NOMO-1 (cell line): ENCODE results near the gene MTA3.
"Not testable (repeated sequence)": the region's sequence is repeated elsewhere in the genome, so short reads cannot be mapped to it uniquely, and the experiment has no call there.

Source experiments
- DNase-seq, 2 experiments: peaks; one replicate each; lab custom pipeline; 2025; ENCODE audit not compliant: unreplicated experiment in 2 of 2; lab: John Stamatoyannopoulos, UW

Gene MTA3

DNA sequence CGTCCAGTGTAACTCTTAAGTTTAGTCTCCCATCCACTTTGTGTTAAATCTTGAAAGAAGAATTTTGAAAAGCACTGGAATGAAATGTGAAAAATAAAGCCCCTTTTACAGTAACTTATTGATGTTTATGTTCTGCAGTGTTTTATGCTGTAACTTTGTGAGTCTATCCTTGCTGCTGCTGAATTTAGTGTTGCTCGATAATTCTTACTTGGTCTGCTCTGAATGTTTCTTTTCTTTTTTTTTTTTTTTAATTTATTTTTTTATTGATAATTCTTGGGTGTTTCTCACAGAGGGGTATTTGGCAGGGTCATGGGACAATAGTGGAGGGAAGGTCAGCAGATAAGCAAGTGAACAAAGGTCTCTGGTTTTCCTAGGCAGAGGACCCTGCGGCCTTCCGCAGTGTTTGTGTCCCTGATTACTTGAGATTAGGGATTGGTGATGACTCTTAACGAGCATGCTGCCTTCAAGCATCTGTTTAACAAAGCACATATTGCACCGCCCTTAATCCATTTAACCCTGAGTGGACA, 36.0 kb downstream of the MTA3 start:
- not testable (repeated sequence) for DNase-seq

DNA sequence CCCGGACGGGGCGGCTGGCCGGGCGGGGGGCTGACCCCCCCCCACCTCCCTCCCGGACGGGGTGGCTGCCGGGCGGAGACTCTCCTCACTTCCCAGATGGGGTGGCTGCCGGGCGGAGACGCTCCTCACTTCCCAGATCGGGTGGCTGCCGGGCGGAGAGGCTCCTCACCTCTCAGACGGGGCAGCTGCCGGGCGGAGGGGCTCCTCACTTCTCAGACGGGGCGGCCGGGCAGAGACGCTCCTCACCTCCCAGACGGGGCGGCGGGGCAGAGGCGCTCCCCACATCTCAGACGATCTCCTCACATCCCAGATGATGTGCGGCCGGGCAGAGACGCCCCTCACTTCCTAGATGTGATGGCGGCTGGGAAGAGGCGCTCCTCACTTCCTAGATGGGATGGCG, 37.7 kb downstream of the MTA3 start:
- not testable (repeated sequence) for DNase-seq

DNA sequence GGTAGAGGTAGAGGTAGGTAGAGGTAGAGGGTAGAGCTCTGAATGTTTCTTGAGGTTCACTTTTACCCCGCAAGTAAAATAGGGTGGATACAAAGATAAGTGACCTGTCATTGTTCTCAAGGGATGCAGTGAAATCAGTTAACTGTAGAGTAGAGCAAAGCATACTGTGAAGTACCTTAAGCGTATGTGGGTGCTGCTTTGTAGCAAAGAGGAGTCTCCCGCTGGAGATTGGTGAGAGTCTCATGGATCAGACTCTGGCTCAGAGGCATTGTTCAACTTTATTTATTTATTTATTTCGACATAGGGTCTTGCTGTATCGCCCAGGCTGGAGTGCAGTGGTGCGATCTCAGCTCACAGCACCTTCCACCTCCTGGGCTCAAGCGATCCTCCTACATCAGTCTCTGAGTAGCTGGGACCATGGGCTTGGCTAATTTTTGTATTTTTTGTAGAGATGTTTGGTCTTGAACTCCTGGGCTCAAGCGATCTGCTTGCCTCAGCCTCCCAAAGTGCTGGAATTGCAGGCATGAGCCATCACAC, 38.7 kb downstream of the MTA3 start:
- no peak for DNase-seq

DNA sequence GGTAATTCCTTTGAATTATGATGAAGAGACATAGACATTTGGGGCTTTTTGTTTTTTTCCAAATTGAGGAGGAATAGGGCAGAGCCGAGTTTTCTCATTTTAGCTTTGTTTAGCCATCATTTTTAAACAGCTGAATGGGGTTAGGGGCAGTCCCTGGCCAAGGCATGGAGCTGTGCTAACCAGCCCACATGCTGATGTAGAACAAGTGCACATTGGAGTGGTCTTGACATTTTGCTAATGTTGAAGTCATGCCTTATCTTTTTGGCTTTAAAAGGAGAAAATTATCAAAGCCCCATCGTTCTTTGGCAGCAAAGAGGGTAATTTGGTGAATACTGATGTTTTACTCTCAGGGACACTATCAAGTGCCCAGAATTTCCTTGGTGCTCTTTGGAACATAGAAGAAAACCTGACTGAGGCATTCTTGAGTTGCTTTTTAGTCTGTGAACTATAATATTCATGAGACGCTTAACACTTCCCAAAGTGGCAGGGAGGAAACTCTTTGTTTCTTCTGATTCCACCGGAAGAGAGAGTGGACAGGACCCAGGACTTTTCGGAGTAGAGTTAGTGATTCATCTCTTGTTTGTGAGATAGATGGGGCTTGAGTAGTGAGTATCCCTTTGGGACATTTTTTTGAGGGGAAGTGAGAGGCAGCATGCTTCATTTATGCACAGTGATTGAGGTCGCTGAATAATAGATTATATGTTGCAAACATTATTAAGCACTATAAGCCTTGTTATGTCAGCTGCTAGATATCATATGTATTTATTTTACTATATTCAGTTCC, 45.0 kb downstream of the MTA3 start:
- DNase-seq: no peak

DNA sequence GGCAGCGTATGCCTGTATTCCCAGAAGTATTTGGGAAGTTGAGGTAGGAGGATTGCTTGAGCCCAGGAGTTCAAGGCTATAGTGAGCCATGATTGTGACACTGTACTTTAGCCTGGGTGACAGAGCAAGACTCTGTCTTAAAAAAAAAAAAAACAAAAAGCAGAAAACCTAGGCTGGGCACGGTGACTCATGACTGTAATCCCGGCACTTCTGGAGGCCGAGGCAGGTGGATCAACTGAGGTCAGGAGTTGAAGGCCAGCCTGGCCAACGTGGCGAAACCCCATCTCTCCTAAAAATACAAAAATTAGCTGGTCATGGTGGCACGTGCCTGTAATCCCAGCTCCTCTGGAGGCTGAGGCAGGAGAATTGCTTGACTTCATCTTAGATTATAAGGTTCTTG, 46.4 kb downstream of the MTA3 start:
- no peak for DNase-seq

DNA sequence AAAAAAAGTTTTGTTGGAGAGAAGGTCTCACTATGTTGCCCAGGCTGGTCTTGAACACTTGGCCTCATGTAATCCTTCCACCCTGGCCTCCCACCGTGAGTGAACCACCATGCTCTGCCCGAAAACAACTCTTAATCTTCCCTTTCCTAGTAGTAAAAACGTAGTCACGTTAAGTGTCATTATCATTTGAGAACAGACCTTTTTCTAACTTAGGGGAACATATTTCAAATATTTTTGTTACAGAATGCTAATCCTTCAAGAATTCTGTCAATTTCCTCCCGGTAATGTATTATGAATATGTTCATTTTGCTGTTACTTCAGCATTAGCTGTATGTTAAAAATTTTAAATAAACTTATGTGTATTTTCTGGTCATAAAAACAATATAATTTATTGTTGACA, 49.7 kb downstream of the MTA3 start:
- no peak for DNase-seq

DNA sequence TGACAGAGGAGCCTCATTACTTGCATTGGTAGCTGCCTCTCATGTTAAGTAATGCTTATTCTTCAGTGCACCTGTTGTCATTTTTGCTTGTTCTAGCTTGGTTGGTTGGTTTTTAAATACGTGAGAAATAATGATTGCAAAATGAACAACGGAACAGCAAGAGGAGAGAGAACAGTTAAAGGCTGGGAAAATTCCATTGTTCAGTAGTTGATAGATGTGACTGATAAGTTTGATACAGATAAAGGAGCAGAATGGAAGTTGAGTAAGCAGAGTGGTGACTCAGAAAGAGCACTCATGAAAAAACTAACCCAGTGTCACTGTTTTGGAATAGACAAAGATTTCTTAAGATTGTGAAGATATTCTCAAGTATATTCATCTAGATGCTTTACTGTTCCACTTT, 50.5 kb downstream of the MTA3 start:
- DNase-seq: no peak

DNA sequence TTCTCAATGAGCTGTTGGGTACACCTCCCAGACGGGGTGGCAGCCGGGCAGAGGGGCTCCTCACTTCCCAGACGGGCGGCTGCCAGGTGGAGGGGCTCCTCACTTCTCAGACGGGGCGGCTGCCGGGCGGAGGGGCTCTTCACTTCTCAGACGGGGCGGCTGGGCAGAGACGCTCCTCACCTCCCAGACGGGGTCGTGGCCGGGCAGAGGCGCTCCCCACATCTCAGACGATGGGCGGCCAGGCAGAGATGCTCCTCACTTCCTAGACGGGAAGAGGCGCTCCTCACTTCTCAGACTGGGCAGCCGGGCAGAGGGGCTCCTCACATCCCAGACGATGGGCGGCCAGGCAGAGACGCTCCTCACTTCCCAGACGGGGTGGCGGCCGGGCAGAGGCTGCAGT, 53.2 kb downstream of the MTA3 start:
- DNase-seq: not testable (repeated sequence)

DNA sequence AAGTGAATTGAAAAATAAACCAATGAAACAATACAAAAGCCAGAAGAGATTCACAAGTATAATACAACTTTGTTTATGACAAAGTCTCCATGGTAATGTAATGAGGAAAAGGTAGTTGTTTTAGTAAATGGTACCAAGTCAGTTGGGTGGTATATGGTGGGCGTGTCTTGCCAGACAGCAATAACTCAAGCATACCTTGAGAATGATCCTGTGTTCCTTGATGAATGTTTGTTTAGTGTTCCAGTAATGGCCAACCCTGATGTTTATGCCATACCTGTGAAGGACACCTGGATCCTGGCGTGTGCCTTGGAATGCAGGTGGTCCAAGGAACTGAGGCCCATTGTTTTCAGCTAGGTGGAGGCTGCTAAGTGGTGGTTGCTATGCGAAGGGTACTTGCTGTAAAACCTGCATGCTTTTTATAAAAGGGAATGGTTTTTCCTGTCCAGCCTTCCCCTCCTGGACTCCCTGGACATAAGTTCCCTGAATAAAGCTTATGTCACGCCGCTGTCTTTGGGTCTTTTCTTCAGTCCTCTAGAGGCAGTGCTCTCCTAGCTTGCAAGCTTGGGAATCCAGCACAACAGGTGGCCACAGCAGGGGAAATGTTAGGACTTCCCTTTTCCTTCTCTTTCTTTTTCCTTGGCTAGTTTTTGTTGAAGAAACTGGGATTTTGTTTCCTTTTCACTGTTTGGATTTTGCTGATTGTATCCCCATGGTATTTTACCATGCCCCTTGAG, 54.7 kb downstream of the MTA3 start:
- no peak for DNase-seq

DNA sequence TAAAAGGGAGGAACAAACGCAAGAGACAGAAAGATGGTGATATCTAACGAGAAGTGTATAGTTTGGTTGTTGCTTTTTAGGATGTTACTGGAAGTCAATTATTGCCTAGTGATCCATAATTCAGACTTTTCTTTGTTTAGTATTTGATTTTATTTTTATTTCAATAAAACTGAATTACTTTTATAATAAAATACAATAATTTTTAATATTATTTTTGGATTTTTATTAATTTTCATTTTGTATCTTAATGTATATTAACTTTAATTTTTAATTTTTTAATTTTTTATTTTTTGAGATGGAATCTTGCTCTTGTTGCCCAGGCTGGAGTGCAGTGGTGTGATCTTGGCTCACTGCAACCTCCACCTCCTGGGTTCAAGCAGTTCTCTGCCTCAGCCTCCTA, 55.6 kb downstream of the MTA3 start:
- DNase-seq: no peak

DNA sequence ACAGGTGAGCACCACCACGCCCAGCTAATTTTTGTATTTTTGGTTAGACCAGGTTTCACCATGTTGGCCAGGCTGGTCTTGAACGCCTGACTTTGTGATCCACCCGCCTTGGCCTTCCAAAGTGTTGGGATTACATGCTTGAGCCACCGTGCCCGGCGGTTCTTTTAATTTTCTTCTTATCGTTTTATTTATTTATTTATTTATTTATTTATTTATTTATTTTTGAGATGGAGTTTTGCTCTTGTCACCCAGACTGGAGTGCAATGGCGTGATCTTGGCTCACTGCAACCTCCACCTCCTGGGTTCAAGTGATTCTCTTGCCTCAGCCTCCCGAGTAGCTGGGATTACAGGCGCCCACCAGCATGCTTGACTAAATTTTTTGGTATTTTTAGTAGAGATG, 59.6 kb downstream of the MTA3 start:
- DNase-seq: not testable (repeated sequence)

DNA sequence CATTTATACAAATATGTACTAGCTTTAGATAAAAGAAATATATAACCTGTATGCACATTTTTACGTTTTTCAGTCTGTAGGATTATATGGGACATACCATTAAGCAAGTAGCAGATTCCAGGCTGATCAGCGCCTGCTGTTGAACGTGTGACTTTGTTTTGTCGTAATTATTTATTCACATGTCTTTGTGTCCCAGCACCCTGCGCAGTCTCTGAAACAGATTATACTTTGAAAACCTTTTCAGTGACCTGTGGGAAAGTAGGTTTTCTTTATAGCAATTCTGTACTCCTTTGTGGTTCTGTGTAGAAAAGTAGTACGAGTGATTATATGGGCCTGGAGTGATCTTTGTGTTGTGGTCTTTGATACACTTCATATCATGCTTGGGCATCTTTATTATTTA, 68.5 kb downstream of the MTA3 start:
- no peak for DNase-seq

DNA sequence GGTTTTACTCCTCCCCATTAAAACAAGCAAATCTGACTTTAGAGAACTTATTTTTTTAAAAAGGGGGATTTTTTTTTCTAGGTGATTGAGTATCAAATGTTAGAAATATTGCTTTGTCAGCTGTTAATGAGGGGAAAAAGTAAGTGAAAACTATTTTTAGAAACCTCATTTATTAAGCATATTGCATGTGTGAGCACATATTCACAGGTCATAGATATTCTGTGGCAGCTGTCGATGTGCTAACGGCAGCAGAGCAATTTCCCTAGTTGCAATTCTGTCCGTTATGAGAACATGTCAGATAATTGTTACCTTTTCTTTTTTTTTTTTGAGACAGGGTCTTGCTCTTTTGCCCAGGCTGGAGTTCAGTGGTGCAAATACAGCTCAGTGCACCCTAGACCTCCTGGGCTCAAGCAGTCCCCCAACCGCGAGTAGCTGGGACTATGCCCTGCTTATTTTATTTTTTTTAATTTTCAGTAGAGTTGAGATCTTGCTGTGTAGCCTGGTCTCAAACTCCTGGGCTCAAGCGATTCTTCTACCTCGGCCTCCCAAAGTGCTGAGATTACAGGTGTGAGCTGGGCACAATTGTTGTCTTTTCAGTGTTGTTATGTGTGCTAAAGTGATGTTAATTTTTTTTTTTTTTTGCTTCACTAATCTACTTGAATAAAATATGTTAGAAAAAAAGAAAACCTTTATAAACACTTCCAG, 69.8 kb downstream of the MTA3 start:
- no peak for DNase-seq

DNA sequence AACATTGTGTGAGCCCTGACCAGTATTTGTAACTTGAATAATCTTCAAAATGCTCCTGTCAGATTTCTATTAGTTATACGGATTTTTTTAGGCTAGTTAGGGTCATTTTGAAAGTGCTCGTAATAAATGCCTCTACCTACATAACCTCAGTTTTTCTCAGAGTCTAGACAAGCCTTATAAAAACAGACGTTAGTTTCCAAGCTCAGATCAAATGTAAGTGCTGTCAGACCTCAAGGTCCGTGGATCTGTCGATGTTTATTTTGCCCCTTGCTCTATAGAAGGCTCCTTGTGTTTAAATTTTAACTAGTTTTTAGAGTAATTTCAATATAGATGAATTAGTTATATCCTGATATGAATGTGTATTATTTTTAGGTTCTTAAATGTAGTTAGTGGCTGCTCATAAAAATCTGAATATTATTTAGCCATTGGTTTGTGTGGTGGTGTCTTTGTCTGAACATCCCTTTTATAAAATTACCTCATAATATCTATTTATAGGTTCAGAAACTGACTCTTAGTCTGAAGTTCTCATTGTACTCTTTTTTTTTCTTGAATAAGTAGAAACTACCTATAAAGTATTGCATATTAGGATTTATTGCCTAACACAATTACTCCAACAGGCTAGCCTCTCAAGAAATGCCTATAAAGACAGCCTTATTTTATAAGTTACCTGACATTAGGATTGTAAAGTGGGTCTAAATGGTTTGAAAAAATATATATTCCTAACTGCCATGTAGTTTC, 71.1 kb downstream of the MTA3 start:
- DNase-seq: peak in 1 of 2 experiments; percentile 83

DNA sequence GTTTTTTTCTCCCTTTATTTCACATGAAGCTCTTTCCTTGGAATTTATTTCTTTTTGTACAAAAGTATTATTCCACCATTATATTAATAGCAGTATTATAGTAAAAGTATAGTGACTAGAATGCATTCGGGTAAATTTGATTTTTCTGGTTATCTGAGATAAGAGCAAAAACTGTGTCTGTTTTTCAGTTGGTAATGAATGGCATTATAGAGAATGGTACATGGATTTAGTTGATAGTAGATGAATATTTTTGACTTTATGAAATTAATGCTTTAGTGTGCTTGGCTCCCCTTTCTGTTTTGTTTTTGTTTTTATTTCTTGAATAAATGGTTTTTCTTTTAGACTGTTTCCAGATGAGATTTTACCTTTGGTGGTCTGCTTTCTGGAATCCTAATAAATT, 71.8 kb downstream of the MTA3 start:
- DNase-seq: no peak

DNA sequence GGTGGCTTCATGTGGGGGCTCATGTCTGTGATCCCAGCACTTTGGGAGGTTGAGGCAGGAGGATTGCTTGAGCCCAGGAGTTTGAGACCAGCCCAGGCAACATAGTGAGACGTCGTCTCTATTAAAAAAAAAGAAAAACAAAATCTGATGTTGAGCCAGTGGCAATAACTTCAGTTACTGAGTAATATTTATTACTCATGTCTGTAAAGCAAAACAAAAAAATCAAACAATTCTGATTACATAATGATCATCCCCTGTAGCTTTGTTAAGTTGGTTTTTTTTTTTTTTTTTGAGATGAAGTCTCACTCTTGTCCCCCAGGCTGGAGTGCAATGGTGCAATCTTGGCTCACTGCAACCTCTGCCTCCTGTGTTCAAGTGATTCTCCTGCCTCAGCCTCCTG, 73.9 kb downstream of the MTA3 start:
- DNase-seq: not testable (repeated sequence)

DNA sequence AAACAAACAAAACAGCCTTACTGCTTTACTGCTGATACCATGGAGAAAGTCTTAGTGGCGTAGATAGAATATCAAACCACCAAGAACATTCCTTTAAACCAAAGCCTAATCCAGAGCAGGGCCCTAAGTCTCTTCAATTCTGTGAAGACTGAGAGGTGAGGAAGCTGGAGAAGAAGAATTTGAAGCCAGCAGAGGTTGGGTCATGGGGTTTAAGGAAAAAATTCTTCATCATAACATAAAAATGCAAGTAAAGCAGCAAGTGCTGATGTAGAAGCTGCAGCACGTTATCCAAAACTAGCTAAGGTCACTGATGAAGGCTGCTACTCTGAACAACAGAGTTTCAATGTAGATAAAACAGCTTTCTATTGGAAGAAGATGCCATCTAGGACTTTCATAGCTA, 77.1 kb downstream of the MTA3 start:
- no peak for DNase-seq

DNA sequence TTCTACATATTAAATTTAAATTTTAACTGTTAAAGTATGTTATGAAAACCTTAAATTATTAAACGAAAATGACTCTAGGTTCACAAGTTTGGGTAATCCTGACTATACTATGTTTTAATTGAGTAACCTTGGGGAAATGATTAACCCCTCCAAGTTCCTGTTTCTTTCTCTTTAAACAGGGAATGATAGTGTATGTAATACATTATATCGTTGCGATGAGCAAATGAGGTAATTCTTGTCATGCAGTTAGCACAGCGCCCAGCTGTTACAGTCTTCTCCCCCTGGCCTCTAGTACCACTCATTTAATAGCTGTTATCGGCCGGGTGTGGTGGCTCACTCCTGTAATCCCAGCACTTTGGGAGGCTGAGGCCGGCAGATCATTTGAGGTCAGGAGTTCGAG, 80.4 kb downstream of the MTA3 start:
- peak; percentile 62 to 94 for DNase-seq

DNA sequence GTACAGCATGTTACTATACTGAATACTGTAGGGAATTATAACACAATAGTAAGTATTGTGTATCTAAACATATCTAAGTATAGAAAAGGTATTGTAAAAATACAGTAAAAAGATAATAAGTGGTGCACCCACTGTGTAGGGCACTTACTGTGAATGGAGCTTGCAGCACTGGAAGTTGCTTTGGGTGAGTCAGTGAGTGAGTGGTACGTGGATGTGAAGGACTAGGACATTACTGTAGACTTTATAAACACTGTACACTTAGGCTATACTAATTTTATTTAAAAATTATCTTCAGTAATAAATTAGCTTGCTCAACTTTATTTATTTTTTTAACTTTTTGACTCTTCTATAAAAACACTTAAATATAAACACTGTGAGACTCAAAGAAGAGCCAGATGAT, 82.6 kb downstream of the MTA3 start:
- DNase-seq: no peak

DNA sequence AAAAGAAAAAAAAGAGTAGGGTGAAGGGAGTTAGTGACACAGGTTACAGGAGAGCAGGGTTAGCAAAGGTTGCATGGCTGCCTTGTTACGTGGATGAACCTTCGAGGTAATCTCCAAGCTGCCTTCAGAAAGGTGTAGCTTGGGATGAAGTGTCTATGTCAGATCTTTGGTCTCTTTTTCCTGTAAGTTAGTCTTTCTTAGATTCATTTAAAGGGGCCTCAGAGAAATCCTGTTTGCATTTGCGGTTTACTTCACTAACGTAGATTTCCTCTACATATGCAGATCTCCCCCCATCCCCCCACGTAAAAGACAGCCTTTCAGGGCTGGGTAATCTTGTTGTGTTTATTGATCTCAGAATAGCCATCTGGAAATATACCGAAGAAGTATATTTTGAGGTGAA, 83.7 kb downstream of the MTA3 start:
- DNase-seq: no peak

DNA sequence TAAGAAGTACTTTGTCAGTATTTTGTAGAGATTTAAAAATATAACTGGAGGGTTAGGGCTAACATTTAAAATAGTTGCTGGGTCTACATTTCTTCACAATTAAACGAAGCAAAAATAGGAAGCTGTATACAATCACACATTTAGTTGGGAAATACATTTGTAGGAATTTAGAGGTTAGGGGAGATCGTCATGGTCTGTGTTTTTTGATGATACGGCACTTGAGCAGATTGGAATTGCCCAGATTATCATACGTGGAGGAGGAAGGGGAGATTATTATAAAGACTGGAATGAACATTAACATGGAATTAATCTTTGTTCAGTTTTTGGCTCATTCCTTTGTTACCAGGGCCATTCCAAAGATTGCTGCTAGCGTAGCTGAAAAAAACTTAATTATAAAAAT, 84.6 kb downstream of the MTA3 start:
- DNase-seq: no peak
